SHP77 (cell line): ENCODE results near the gene DNMT3A.

ENCODE experiments used
- DNase-seq, 2 experiments: peaks; one replicate each; lab custom pipeline; 2025; lab: John Stamatoyannopoulos, UW

The DNMT3A gene

GRCh38 chr2:25341753-25342371 is at the start of gene DNMT3A:
TSS of gene DNMT3A (minus strand) at chr2:25341925. CDS start at chr2:25313984, 27,941 bp downstream.
- peak; percentile 32 to 58 for DNase-seq

GRCh38 chr2:25389161-25389560 is 47.4 kb upstream of the DNMT3A start:
- no peak for DNase-seq

DNA sequence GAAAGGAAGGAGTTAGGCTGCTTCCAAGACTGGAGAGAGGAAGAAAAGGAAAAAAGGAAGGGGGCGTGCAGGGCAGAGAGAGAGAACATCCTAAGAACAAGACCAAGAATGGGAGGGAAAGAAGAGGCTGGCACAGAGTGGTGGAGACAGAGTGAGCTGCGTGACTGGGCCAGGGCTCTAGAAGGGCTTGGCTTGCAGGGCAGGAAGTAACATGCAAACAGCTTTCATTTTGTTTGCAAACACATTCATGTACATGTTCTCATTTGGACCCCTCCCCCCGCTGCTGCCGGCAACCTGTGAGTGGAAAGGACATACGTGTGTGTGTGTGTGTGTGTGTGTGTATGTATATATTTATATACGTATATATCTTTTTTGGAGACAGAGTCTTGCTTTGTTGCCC is 46.8 kb upstream of the DNMT3A start:
- DNase-seq, result no peak

DNA sequence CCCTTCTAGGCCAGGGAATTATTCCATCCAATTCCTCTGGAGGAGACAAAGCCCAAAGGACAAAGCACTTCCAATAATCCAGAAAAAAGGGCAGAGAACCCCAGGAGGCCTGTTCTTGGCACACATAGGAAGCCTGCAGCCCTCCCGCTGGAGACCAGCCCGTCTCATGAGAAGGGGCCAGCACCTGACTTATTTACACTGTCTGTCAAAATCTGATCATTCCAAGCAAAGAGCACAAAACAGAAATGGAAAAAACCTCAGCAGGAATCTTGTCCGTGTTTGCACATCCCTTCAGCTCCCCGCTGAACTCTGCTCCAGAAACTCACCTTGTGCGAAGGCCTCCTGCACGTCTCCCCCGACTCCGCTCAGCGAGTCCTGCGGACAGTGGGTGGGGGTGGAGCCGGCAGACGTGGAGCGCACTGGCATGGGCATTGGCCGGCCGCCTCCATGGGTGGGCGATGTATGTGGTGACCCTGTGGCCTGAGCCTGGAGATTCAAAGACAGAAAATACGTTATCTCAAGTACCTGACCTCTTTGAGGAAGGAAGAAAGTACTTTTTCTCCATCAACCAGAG is 46.2 kb upstream of the DNMT3A start:
- DNase-seq, result no peak

DNA sequence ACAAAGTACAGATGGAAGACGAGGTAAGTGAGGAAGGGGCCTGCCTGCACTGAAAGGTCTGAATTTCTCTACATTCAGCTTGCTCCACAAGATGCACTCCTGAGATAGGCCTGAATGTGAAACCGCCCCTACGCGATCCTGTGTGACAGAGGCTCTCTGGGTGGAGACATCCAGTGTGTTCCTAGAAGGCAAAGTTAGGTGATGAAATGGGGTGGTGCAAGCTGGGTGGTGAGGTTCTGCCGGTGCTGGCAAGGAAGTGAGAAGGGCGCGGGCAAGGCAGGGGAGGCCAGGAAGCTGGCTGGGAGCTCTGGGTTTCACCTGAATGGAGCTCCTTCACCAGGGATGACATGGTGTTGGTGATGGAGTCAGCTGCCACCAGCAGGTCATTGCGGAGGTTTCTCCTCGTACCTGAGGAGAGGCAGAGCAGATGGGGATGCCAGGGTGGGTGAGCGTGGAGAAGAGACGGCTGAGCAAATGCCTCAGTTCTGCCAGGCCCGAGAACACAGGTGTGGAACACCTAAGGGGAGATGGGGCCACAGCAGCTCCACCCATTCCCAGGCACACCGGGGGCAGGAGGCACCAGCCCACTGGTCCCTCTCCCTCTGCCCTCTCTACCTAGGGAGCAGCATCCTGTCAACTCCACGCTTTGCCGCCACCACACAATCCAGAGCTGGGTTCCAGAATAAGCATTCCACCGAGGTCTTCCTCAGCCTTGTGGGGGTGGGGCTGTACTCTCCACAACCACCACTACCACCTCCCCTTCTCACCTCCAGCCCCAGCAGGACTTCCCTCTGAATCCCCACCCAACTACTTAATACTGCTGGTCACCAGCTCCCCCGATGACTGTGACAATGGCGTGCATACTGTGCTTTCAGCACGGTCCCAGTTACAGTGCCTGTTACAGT is 45.5 kb upstream of the DNMT3A start:
- no peak for DNase-seq

- DNase-seq, result no peak
Observed at GRCh38 chr2:25385910-25386309, 44.2 kb upstream of the DNMT3A start.

GRCh38 chr2:25383806-25384205 is 42.1 kb upstream of the DNMT3A start:
- DNase-seq, result no peak

DNA sequence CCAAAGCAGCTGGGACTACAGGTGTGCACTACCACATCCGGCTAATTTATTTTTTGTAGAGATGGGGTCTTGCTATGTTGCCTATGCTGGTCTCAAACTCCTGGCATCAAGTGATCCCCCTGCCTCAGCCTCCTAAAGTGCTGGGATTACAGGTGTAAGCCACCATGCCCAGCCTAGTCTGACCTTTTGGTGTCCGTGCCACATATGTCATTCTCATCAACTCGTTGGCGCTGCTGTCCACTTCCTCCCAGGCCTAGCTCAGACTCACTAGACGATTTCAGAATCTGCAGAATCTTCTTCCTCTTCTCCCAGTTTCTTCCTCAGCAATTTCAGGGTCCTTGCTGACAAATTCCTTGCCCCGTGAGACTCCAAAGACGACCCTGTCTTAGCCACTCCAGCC is 39.8 kb upstream of the DNMT3A start:
- DNase-seq, result no peak

GRCh38 chr2:25380586-25381375 is 39.1 kb upstream of the DNMT3A start:
- DNase-seq, result no peak

GRCh38 chr2:25380023-25380422 is 38.3 kb upstream of the DNMT3A start:
- no peak for DNase-seq

GRCh38 chr2:25379535-25379934 is 37.8 kb upstream of the DNMT3A start:
- no peak for DNase-seq

- DNase-seq, result no peak
Observed at GRCh38 chr2:25378731-25379490, 37.2 kb upstream of the DNMT3A start.

- no peak for DNase-seq
Observed at GRCh38 chr2:25377822-25378421, 36.2 kb upstream of the DNMT3A start.

DNA sequence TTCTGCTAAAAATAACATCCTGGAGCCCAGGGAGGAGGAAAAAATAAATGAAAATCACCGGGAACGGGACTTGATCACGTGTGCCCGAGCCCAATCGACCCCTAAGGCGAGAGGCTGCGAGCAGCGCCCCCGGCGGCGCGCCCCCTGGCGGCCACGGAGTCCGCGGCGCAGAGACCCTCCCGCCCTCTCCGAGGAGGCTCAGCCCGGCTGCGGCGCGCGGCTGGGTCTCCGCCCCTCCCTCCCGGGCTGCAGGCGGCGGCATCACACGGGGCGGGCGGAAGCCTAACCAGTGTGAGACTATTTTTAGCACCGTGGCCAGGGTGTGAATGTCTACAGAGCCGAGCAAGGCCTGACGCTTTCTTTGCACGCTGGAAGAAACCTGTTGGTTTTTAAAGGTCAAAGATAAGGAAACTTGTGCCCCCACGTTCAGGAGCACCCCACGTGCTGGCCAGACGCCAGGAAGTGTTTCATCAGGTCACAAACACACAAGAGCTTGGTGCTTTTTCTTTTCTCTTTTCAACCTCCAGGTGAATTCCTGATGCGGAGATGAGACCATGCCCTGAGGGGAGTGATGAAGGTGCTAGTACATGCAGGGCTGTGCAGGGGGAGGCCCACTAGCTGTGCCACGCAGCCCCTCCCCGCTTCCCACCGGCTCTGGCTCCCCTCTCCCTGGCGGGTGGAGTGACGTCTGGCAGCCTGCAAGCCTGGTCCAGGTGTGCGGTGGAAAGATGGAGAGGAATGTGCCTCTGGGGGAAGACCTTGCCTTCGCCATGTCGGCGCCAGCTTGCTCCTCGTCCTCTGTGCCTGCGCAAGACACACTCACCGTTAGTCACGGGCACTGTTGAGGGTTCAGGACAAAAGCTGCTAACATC is 35.3 kb upstream of the DNMT3A start:
- DNase-seq, result peak; percentile 87 to 91

- no peak for DNase-seq
Observed at GRCh38 chr2:25375989-25376545, 34.3 kb upstream of the DNMT3A start.

GRCh38 chr2:25375371-25375988 is 33.8 kb upstream of the DNMT3A start:
- no peak for DNase-seq

GRCh38 chr2:25374827-25375226 is 33.1 kb upstream of the DNMT3A start:
- no peak for DNase-seq

DNA sequence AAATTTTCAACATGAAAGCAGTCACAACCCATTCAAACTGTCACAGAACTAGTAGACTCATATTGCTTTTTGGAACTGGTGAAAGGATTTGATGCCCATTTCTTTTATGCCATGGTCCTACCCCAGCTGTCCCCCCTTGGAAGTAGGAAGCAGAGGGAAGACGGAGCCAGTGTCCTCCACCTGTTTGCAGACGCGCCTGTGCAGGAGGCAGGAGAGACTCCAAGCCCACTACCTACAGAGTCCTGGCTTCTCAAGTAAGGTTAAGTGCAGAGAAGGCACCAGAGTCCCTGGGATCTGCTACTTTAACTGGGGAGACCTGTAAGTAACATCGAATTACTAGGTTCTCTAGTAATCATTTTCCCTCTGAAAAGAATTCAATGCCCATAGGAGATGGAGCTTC is 32.7 kb upstream of the DNMT3A start:
- no peak for DNase-seq

GRCh38 chr2:25373269-25373981 is 31.7 kb upstream of the DNMT3A start:
- peak; percentile 91 to 95 for DNase-seq
